ENCODE results near the gene IPO4. TPM values are rescaled to one million over a fixed set of nuclear protein-coding genes. Genes with fewer than 3 reads are reported as not detected.
A peak's percentile ranks its signal among the peaks of the same experiment; 100 is the strongest.

Gene IPO4
- total and polyA plus RNA-seq, 2 of the 13 experiments (the other 11 are each of a cell fraction or from before 2014, with no cell fraction given): 39.0 to 179 TPM

DNA sequence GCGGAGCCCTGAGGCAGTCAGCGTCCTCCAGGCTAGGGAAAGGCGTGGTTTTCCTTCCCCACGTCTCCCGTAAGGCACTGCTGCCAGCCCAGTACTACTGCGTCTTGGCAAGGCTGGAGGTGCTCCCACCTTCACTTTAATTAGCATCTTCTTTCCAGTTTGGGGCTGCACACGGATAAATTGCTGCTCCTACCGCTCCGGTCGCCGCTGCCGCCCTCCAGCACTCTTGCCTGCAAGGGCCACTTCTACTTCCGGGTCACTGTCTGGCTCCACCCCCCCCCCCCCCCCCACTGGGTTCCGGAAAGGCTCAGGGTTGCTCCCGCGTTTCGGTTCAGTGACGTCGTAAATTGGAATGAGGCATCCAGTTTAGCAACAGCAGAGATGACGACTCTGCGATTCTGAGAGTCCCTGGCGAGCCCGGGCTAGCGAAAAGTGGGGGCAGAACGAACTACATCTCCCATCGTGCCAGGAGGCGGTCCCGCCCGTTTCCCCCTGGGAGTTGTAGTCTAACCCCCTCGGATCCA is 43.6 kb upstream of the IPO4 start, which contains the start of gene NEDD8 (continued):
- no peak; the same call in none of the 2 replicates for TF ChIP-seq HDAC1 (CRISPR knock-in tag; IDR thresholded peaks at IDR 0.05)
- TF ChIP-seq, protein P1, sequence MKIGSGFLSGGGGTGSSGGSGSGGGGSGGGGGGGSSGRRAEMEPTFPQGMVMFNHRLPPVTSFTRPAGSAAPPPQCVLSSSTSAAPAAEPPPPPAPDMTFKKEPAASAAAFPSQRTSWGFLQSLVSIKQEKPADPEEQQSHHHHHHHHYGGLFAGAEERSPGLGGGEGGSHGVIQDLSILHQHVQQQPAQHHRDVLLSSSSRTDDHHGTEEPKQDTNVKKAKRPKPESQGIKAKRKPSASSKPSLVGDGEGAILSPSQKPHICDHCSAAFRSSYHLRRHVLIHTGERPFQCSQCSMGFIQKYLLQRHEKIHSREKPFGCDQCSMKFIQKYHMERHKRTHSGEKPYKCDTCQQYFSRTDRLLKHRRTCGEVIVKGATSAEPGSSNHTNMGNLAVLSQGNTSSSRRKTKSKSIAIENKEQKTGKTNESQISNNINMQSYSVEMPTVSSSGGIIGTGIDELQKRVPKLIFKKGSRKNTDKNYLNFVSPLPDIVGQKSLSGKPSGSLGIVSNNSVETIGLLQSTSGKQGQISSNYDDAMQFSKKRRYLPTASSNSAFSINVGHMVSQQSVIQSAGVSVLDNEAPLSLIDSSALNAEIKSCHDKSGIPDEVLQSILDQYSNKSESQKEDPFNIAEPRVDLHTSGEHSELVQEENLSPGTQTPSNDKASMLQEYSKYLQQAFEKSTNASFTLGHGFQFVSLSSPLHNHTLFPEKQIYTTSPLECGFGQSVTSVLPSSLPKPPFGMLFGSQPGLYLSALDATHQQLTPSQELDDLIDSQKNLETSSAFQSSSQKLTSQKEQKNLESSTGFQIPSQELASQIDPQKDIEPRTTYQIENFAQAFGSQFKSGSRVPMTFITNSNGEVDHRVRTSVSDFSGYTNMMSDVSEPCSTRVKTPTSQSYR (CRISPR knock-in tag; IDR thresholded peaks at IDR 0.05; ENCODE audit: borderline replicate concordance): no peak
- peak; percentile 97 for TF ChIP-seq THAP11 (CRISPR knock-in tag; IDR thresholded peaks at IDR 0.05)
- no peak for TF ChIP-seq ZNF17 (CRISPR knock-in tag; IDR thresholded peaks at IDR 0.05)
- no peak for TF ChIP-seq ZNF703 (CRISPR knock-in tag; IDR thresholded peaks at IDR 0.05; ENCODE audit: borderline replicate concordance)
- no peak; the same call in 1 of the 2 replicates for TF ChIP-seq NFKB2 (CRISPR knock-in tag; IDR thresholded peaks at IDR 0.05; ENCODE audit: borderline replicate concordance)
- TF ChIP-seq, protein P2, sequence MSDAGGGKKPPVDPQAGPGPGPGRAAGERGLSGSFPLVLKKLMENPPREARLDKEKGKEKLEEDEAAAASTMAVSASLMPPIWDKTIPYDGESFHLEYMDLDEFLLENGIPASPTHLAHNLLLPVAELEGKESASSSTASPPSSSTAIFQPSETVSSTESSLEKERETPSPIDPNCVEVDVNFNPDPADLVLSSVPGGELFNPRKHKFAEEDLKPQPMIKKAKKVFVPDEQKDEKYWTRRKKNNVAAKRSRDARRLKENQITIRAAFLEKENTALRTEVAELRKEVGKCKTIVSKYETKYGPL (CRISPR knock-in tag; IDR thresholded peaks at IDR 0.05): no peak
- no peak; the same call in 1 of the 2 replicates for TF ChIP-seq BRCA1 (CRISPR knock-in tag; IDR thresholded peaks at IDR 0.05)
- TF ChIP-seq, protein P3, sequence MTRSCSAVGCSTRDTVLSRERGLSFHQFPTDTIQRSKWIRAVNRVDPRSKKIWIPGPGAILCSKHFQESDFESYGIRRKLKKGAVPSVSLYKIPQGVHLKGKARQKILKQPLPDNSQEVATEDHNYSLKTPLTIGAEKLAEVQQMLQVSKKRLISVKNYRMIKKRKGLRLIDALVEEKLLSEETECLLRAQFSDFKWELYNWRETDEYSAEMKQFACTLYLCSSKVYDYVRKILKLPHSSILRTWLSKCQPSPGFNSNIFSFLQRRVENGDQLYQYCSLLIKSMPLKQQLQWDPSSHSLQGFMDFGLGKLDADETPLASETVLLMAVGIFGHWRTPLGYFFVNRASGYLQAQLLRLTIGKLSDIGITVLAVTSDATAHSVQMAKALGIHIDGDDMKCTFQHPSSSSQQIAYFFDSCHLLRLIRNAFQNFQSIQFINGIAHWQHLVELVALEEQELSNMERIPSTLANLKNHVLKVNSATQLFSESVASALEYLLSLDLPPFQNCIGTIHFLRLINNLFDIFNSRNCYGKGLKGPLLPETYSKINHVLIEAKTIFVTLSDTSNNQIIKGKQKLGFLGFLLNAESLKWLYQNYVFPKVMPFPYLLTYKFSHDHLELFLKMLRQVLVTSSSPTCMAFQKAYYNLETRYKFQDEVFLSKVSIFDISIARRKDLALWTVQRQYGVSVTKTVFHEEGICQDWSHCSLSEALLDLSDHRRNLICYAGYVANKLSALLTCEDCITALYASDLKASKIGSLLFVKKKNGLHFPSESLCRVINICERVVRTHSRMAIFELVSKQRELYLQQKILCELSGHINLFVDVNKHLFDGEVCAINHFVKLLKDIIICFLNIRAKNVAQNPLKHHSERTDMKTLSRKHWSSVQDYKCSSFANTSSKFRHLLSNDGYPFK (CRISPR knock-in tag; IDR thresholded peaks at IDR 0.05; ENCODE audit: borderline replicate concordance): peak; percentile 85; the same call in 1 of the 2 replicates
- no peak for TF ChIP-seq GABPA (IDR thresholded peaks at IDR 0.05; ENCODE audit: low read depth, low read length)
- no peak for TF ChIP-seq GABPA (CRISPR knock-in tag; IDR thresholded peaks at IDR 0.05; ENCODE audit: low read depth)
- peak; percentile 92 for TF ChIP-seq HOXA5 (CRISPR knock-in tag; IDR thresholded peaks at IDR 0.05)
- TF ChIP-seq, protein P4, sequence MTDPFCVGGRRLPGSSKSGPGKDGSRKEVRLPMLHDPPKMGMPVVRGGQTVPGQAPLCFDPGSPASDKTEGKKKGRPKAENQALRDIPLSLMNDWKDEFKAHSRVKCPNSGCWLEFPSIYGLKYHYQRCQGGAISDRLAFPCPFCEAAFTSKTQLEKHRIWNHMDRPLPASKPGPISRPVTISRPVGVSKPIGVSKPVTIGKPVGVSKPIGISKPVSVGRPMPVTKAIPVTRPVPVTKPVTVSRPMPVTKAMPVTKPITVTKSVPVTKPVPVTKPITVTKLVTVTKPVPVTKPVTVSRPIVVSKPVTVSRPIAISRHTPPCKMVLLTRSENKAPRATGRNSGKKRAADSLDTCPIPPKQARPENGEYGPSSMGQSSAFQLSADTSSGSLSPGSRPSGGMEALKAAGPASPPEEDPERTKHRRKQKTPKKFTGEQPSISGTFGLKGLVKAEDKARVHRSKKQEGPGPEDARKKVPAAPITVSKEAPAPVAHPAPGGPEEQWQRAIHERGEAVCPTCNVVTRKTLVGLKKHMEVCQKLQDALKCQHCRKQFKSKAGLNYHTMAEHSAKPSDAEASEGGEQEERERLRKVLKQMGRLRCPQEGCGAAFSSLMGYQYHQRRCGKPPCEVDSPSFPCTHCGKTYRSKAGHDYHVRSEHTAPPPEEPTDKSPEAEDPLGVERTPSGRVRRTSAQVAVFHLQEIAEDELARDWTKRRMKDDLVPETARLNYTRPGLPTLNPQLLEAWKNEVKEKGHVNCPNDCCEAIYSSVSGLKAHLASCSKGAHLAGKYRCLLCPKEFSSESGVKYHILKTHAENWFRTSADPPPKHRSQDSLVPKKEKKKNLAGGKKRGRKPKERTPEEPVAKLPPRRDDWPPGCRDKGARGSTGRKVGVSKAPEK (CRISPR knock-in tag; IDR thresholded peaks at IDR 0.05; ENCODE audit: borderline replicate concordance): no peak; the same call in 1 of the 2 replicates
- TF ChIP-seq RARG (CRISPR knock-in tag; IDR thresholded peaks at IDR 0.05; ENCODE audit: low read depth): no peak
- TF ChIP-seq ZKSCAN1 (IDR thresholded peaks at IDR 0.05; ENCODE audit: low read length): no peak
- peak; percentile 99 for TF ChIP-seq ZNF430 (CRISPR knock-in tag; IDR thresholded peaks at IDR 0.05)
- TF ChIP-seq TGIF2 (CRISPR knock-in tag; IDR thresholded peaks at IDR 0.05): peak; percentile 78; the same call in 1 of the 2 replicates
- TF ChIP-seq SMAD3 (CRISPR knock-in tag; IDR thresholded peaks at IDR 0.05): peak; percentile 88
- no peak for TF ChIP-seq HNRNPUL1 (IDR thresholded peaks at IDR 0.05; ENCODE audit: low read depth, low read length)

Data from HepG2 (cell line).